Measurements from ENCODE around the gene DHX34.

The DHX34 gene

GRCh38 chr19:47390533-47391488 lies 41.7 kb downstream of the DHX34 start:
- H3F3A ChIP-seq (ENCODE audit: insufficient read depth): no peaks in the 10 kb centered on the region
- no peaks in the 10 kb centered on the region for H3K27me3 ChIP-seq (ENCODE audit: low read length)
- no peaks in the 10 kb centered on the region for H3K36me3 ChIP-seq (ENCODE audit: low read length)
- H2AFZ ChIP-seq (ENCODE audit: low read depth, low read length, severe bottlenecking): no peak overlapping the region
- no peaks in the 10 kb centered on the region for H3K9me2 ChIP-seq (replicated peaks; ENCODE audit: insufficient read depth, low read length)
- H3K27ac ChIP-seq (ENCODE audit: low read depth, low read length): no peak overlapping the region
- no peaks in the 10 kb centered on the region for H4K20me1 ChIP-seq (ENCODE audit: low read depth, low read length)
- no peaks in the 10 kb centered on the region for H3K79me2 ChIP-seq (ENCODE audit: insufficient read depth, low read length)
- no peak overlapping the region for H3K4me2 ChIP-seq (ENCODE audit: low read depth, low read length, poor library complexity, severe bottlenecking)
- TF ChIP-seq CTCF (IDR thresholded peaks at IDR 0.05; ENCODE audit: insufficient read depth, low read length, poor library complexity, severe bottlenecking): no peak
- TF ChIP-seq EZH2phosphoT487 (conservative IDR thresholded peaks at IDR 0.05; ENCODE audit: low read length): no peak
- no peak overlapping the region for H3K4me3 ChIP-seq (ENCODE audit: insufficient read depth, low read length, poor library complexity, severe bottlenecking)
- H3K9ac ChIP-seq (ENCODE audit: low read length): no peak overlapping the region
- H3K9me3 ChIP-seq (ENCODE audit: insufficient read depth, low read length): no peaks in the 10 kb centered on the region

- peak; percentile 82 for TF ChIP-seq CTCF (IDR thresholded peaks at IDR 0.05; ENCODE audit: insufficient read depth, low read length, poor library complexity, severe bottlenecking)
- no peak for TF ChIP-seq EZH2phosphoT487 (conservative IDR thresholded peaks at IDR 0.05; ENCODE audit: low read length)
- H3K9me2 ChIP-seq (replicated peaks; ENCODE audit: insufficient read depth, low read length): no peaks in the 10 kb centered on the region
- no peaks in the 10 kb centered on the region for H3F3A ChIP-seq (ENCODE audit: insufficient read depth)
- no peaks in the 10 kb centered on the region for H3K36me3 ChIP-seq (ENCODE audit: low read length)
- H3K27ac ChIP-seq (ENCODE audit: low read depth, low read length): no peak overlapping the region
- no peaks in the 10 kb centered on the region for H3K27me3 ChIP-seq (ENCODE audit: low read length)
- H4K20me1 ChIP-seq (ENCODE audit: low read depth, low read length): no peaks in the 10 kb centered on the region
- H2AFZ ChIP-seq (ENCODE audit: low read depth, low read length, severe bottlenecking): no peak overlapping the region
- no peak overlapping the region for H3K4me2 ChIP-seq (ENCODE audit: low read depth, low read length, poor library complexity, severe bottlenecking)
- H3K9ac ChIP-seq (ENCODE audit: low read length): no peak overlapping the region
- no peaks in the 10 kb centered on the region for H3K9me3 ChIP-seq (ENCODE audit: insufficient read depth, low read length)
- H3K79me2 ChIP-seq (ENCODE audit: insufficient read depth, low read length): no peaks in the 10 kb centered on the region
- no peak overlapping the region for H3K4me3 ChIP-seq (ENCODE audit: insufficient read depth, low read length, poor library complexity, severe bottlenecking)
Observed at GRCh38 chr19:47391510-47392223, 42.6 kb downstream of the DHX34 start.

- Histone ChIP-seq H3K9ac (ENCODE audit: low read length) (no peak overlapping the region), H3K36me3 (ENCODE audit: low read length) (no peaks in the 10 kb centered on the region)
Observed at GRCh38 chr19:47398707-47399597, 49.8 kb downstream of the DHX34 start.

More at GRCh38 chr19:47398707-47399597, 49.8 kb downstream of the DHX34 start:
- Histone ChIP-seq H3K4me3 (ENCODE audit: insufficient read depth, low read length, poor library complexity, severe bottlenecking) (no peak overlapping the region), H2AFZ (ENCODE audit: low read depth, low read length, severe bottlenecking) (no peak overlapping the region), H3K27ac (ENCODE audit: low read depth, low read length) (no peak overlapping the region), H3K9me2 (replicated peaks; ENCODE audit: insufficient read depth, low read length) (no peaks in the 10 kb centered on the region), H3K27me3 (ENCODE audit: low read length) (no peaks in the 10 kb centered on the region), H3K9me3 (ENCODE audit: insufficient read depth, low read length) (no peaks in the 10 kb centered on the region), H3K4me2 (ENCODE audit: low read depth, low read length, poor library complexity, severe bottlenecking) (no peak overlapping the region), H3K79me2 (ENCODE audit: insufficient read depth, low read length) (no peaks in the 10 kb centered on the region), H4K20me1 (ENCODE audit: low read depth, low read length) (no peaks in the 10 kb centered on the region), H3F3A (ENCODE audit: insufficient read depth) (no peaks in the 10 kb centered on the region)
- TF ChIP-seq EZH2phosphoT487 (conservative IDR thresholded peaks at IDR 0.05; ENCODE audit: low read length): no peak
- no peak for TF ChIP-seq CTCF (IDR thresholded peaks at IDR 0.05; ENCODE audit: insufficient read depth, low read length, poor library complexity, severe bottlenecking)

Measured in SU-DHL-6 (cell line).